ENCODE results near the gene PIK3AP1. TPM values are rescaled to one million over a fixed set of nuclear protein-coding genes. Genes with fewer than 3 reads are reported as not detected.
A peak's percentile ranks its signal among the peaks of the same experiment; 100 is the strongest.

PIK3AP1 gene
- polyA plus RNA-seq, 2 of the 4 experiments (the other 2 are of a cell fraction), result 1.6 to 3.2 TPM

DNA sequence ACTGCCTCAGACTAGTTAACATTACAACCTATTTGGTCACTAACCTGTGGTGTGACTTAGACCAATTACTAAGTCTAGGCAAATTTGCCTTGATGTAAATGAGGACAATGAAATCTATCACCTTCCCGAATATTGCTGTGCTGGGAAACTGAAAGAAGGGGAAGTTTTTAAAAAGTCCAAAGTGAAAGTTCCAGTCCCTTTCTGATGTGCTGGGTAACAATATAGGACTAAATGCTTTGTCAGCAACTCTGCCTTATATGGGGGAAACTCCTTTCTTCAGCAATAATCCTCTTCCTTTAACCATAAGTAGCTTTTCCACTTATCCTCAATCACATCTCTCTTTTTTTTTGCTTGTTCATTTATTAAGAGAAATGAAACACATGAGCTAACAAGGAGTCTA, 3.9 kb downstream of the PIK3AP1 start:
- Histone ChIP-seq H3K4me3 (no peak overlapping the region), H3K9me3 (no peaks in the 10 kb centered on the region), H3K4me2 (no peak overlapping the region), H3K27ac (no peak overlapping the region), H3K4me1 (no peaks in the 10 kb centered on the region)
- 87% methylated on average over 1 of the region's 1 CpG for WGBS (ENCODE audit: missing lambda C conversion rate)
- TF ChIP-seq RARB (CRISPR knock-in tag; IDR thresholded peaks at IDR 0.05) (no peak), JUN (IDR thresholded peaks at IDR 0.05) (no peak), MAFK (IDR thresholded peaks at IDR 0.05; ENCODE audit: partially characterized antibody) (peak; percentile 82), FOXS1 (CRISPR knock-in tag; IDR thresholded peaks at IDR 0.05) (no peak), EP300 (IDR thresholded peaks at IDR 0.05) (no peak)
- TF ChIP-seq, protein P1, sequence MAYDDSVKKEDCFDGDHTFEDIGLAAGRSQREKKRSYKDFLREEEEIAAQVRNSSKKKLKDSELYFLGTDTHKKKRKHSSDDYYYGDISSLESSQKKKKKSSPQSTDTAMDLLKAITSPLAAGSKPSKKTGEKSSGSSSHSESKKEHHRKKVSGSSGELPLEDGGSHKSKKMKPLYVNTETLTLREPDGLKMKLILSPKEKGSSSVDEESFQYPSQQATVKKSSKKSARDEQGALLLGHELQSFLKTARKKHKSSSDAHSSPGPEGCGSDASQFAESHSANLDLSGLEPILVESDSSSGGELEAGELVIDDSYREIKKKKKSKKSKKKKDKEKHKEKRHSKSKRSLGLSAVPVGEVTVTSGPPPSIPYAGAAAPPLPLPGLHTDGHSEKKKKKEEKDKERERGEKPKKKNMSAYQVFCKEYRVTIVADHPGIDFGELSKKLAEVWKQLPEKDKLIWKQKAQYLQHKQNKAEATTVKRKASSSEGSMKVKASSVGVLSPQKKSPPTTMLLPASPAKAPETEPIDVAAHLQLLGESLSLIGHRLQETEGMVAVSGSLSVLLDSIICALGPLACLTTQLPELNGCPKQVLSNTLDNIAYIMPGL (CRISPR knock-in tag; IDR thresholded peaks at IDR 0.05; ENCODE audit: borderline replicate concordance), result no peak
- TF ChIP-seq, protein P2, sequence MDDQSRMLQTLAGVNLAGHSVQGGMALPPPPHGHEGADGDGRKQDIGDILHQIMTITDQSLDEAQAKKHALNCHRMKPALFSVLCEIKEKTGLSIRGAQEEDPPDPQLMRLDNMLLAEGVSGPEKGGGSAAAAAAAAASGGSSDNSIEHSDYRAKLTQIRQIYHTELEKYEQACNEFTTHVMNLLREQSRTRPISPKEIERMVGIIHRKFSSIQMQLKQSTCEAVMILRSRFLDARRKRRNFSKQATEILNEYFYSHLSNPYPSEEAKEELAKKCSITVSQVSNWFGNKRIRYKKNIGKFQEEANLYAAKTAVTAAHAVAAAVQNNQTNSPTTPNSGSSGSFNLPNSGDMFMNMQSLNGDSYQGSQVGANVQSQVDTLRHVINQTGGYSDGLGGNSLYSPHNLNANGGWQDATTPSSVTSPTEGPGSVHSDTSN (IDR thresholded peaks at IDR 0.05), result no peak
- FAIRE-seq (no peak), ATAC-seq (no peak), DNase-seq (ENCODE audit: low read depth in 1 of 2, low spot score in 1 of 2) (no peak)
- POLR2A ChIA-PET, result no interaction called here
- CTCF ChIA-PET, result interaction anchor here (1.1 to 2.9 kb wide), 2 partner anchors 10 to 76 kb away, joined by 4 to 19 read pairs; no protein-coding TSS in a partner anchor

DNA sequence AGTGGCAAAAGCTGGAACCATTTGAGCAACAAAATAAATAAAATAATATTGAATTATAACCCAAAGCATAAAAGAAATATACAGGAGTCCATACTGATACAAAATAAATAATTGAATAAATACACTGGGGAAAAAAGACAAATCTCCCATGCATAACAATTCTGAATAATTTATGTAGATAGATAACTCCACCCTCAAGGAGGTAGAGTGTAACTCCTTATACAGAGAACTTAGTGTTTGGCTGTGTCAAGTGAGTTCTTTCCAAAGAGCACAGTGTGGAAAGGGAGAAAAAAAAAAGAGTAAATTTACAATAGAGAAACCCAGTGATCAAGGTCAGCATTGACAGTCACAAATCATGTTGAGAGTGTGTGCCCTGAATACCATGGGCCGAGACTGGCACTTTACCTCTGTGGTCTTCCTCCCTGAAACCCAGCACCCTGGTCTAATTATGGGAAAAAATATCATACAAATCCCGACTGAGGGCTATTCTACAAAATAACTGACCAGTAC, 5.5 kb downstream of the PIK3AP1 start:
- TF ChIP-seq RFX5 (IDR thresholded peaks at IDR 0.05) (no peak), MYC (IDR thresholded peaks at IDR 0.05; ENCODE audit: borderline replicate concordance, low read length) (no peak), PHF8 (IDR thresholded peaks at IDR 0.05; ENCODE audit: borderline replicate concordance, low read depth) (no peak)
- Histone ChIP-seq H3K4me3 (no peak overlapping the region), H3K9me3 (no peaks in the 10 kb centered on the region), H3K27ac (no peak overlapping the region), H3K4me2 (no peak overlapping the region), H3K4me1 (no peaks in the 10 kb centered on the region)
- no peak for ATAC-seq
- WGBS (ENCODE audit: missing lambda C conversion rate), result 56% methylated on average over 2 of the region's 2 CpGs
- CTCF ChIA-PET, result no interaction called here
- POLR2A ChIA-PET, result no interaction called here
- FAIRE-seq, result no peak
- DNase-seq (ENCODE audit: low read depth in 1 of 2, low spot score in 1 of 2), result no peak

DNA sequence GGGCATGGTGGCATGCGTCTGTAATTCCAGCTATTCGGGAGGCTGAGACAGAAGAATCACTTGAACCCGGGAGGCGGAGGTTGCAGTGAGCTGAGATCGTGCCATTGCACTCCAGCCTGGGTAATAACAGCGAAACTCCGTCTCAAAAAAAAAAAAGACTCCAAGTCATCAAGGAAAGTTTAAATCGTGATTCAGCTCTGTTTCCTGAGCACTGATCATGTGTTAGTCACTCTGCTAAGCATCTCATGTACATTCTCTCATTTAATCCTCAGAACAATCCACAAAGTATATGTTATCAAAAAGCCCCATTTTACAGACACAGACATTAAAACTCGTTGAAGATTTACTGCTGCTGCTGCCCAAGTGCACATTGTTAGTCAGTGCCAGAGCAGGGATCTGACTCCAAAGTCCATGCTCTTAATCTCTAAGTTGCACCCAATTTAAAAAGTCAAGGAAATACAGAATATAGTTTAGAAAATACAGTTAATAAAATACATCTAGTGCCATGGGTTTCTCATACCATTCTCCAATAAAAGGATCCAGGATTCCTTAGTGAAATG, 6.2 kb downstream of the PIK3AP1 start:
- 71% methylated on average over 9 of the region's 9 CpGs for WGBS (ENCODE audit: missing lambda C conversion rate)
- no peak overlapping the region for H3K27ac ChIP-seq
- H3K4me3 ChIP-seq, result no peak overlapping the region
- no peaks in the 10 kb centered on the region for H3K9me3 ChIP-seq
- ATAC-seq (no peak), FAIRE-seq (no peak), DNase-seq (ENCODE audit: low read depth in 1 of 2, low spot score in 1 of 2) (no peak)
- ChIA-PET POLR2A (no interaction called here), CTCF (interaction anchor here (0.6 to 1.3 kb wide), 4 partner anchors 12 to 175 kb away, joined by 3 to 6 read pairs (median 3); no protein-coding TSS in a partner anchor)
- TF ChIP-seq PHF8 (IDR thresholded peaks at IDR 0.05; ENCODE audit: borderline replicate concordance, low read depth) (no peak), ZNF302 (CRISPR knock-in tag; IDR thresholded peaks at IDR 0.05) (no peak), CBX8 (IDR thresholded peaks at IDR 0.05) (no peak), CHD2 (IDR thresholded peaks at IDR 0.05; ENCODE audit: low read length, partially characterized antibody) (no peak), POLR2A (IDR thresholded peaks at IDR 0.05; ENCODE audit: low read length) (no peak), HEYL (CRISPR knock-in tag; IDR thresholded peaks at IDR 0.05) (no peak), RFX5 (IDR thresholded peaks at IDR 0.05) (no peak), SMC3 (IDR thresholded peaks at IDR 0.05) (no peak), EHMT2 (IDR thresholded peaks at IDR 0.05; ENCODE audit: low read depth) (no peak), JUNB (IDR thresholded peaks at IDR 0.05) (no peak), HDAC2 (IDR thresholded peaks at IDR 0.05) (no peak), MAZ (IDR thresholded peaks at IDR 0.05; ENCODE audit: borderline replicate concordance, low read depth, low read length) (no peak), POLR2AphosphoS2 (conservative IDR thresholded peaks at IDR 0.05; ENCODE audit: low read length) (no peak)
- TF ChIP-seq, protein P3, sequence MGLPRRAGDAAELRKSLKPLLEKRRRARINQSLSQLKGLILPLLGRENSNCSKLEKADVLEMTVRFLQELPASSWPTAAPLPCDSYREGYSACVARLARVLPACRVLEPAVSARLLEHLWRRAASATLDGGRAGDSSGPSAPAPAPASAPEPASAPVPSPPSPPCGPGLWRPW (IDR thresholded peaks at IDR 0.05), result no peak
- TF ChIP-seq, protein P2 (IDR thresholded peaks at IDR 0.05), result no peak
- no peaks in the 10 kb centered on the region for H3K4me1 ChIP-seq
- no peak overlapping the region for H3K4me2 ChIP-seq
